ENCODE data around the gene RAP2A. TPM values are rescaled to one million over a fixed set of nuclear protein-coding genes. Genes with fewer than 3 reads are reported as not detected.
A peak's percentile ranks its signal among the peaks of the same experiment; 100 is the strongest.

RAP2A gene
- total RNA-seq, 6 experiments from 2014 or later: 14.7 to 21.6 (median 18.5) TPM

- H3K4me1 Mint-ChIP-seq (ENCODE audit: low read depth): peaks cover 32% of the 10 kb centered on the region
Observed at GRCh38 chr13:97430296-97430695, 3.7 kb upstream of the RAP2A start.

GRCh38 chr13:97431171-97431764 is 2.7 kb upstream of the RAP2A start:
- peaks cover 40% of the 10 kb centered on the region for H3K4me1 Mint-ChIP-seq (ENCODE audit: low read depth)
- H3K4me3 Mint-ChIP-seq: peak overlapping the region; percentile 96
- H3K27ac Mint-ChIP-seq: no peak overlapping the region
- H3K9me3 Mint-ChIP-seq: no peaks in the 10 kb centered on the region
- DNase-seq: no peak
- TF ChIP-seq CTCF (IDR thresholded peaks at IDR 0.05): no peak
- peaks cover 2% of the 10 kb centered on the region; the same call in 1 of the 2 replicates for H3K27me3 Mint-ChIP-seq (ENCODE audit: insufficient read depth)
- H3K36me3 Mint-ChIP-seq (ENCODE audit: low read depth): no peaks in the 10 kb centered on the region

More at GRCh38 chr13:97430296-97430695, 3.7 kb upstream of the RAP2A start:
- TF ChIP-seq CTCF (IDR thresholded peaks at IDR 0.05): no peak
- H3K27me3 Mint-ChIP-seq (ENCODE audit: insufficient read depth): peaks cover 5% of the 10 kb centered on the region
- peak overlapping the region; percentile 79 for H3K4me3 Mint-ChIP-seq
- no peaks in the 10 kb centered on the region for H3K36me3 Mint-ChIP-seq (ENCODE audit: low read depth)
- H3K9me3 Mint-ChIP-seq: no peaks in the 10 kb centered on the region
- no peak for DNase-seq
- peak overlapping the region; percentile 61 for H3K27ac Mint-ChIP-seq

GRCh38 chr13:97432232-97432916 is 1.6 kb upstream of the RAP2A start:
- TF ChIP-seq CTCF (IDR thresholded peaks at IDR 0.05): no peak
- Mint-ChIP-seq H3K27ac (peak overlapping the region; percentile 100), H3K4me3 (peak overlapping the region; percentile 96), H3K9me3 (no peaks in the 10 kb centered on the region), H3K36me3 (ENCODE audit: low read depth) (no peaks in the 10 kb centered on the region), H3K27me3 (ENCODE audit: insufficient read depth) (peaks cover 2% of the 10 kb centered on the region; the same call in 1 of the 2 replicates), H3K4me1 (ENCODE audit: low read depth) (peaks cover 46% of the 10 kb centered on the region)
- DNase-seq: no peak

GRCh38 chr13:97432917-97433726 is 847 bp upstream of the RAP2A start:
- peak overlapping the region; percentile 96 for H3K4me3 Mint-ChIP-seq
- H3K4me1 Mint-ChIP-seq (ENCODE audit: low read depth): peaks cover 46% of the 10 kb centered on the region
- peak; percentile 100 for DNase-seq
- peaks cover 2% of the 10 kb centered on the region; the same call in 1 of the 2 replicates for H3K27me3 Mint-ChIP-seq (ENCODE audit: insufficient read depth)
- H3K9me3 Mint-ChIP-seq: no peaks in the 10 kb centered on the region
- no peak for TF ChIP-seq CTCF (IDR thresholded peaks at IDR 0.05)
- H3K27ac Mint-ChIP-seq: peak overlapping the region; percentile 100
- H3K36me3 Mint-ChIP-seq (ENCODE audit: low read depth): no peaks in the 10 kb centered on the region

- Mint-ChIP-seq H3K4me3 (peak overlapping the region; percentile 99), H3K4me1 (ENCODE audit: low read depth) (peaks cover 43% of the 10 kb centered on the region), H3K27ac (peak overlapping the region; percentile 81), H3K36me3 (ENCODE audit: low read depth) (no peaks in the 10 kb centered on the region), H3K9me3 (no peaks in the 10 kb centered on the region), H3K27me3 (ENCODE audit: insufficient read depth) (peaks cover 2% of the 10 kb centered on the region; the same call in 1 of the 2 replicates)
- DNase-seq: peak; percentile 25
- TF ChIP-seq CTCF (IDR thresholded peaks at IDR 0.05): no peak
Observed at GRCh38 chr13:97434397-97435201, 630 bp downstream of the RAP2A start.

All from HFFc6 (cell line).